Ovary (tissue), 9 donors: Measurements from ENCODE around the gene GADD45B. TPM values are rescaled to one million over a fixed set of nuclear protein-coding genes. Genes with fewer than 3 reads are reported as not detected.
A peak's percentile ranks its signal among the peaks of the same experiment; 100 is the strongest.

Experiments used
- DNase-seq, 5 donors: peaks; one replicate each; pipeline ENCODE4 v3.0.0-alpha.2; 2019 to 2020
- H3K27ac ChIP-seq, 2 donors: fragments of 200-600 bp; one replicate each; pipeline versions ENCODE4 v1.5.1 to v1.8.0; 2019 to 2022
- H3K27me3 ChIP-seq: fragments of 200-600 bp; one replicate; pipeline ENCODE4 v1.8.0; 2022
- H3K36me3 ChIP-seq: fragments of 200-600 bp; sonication (generic); one replicate; pipeline ENCODE4 v1.5.1; 2019
- H3K4me1 ChIP-seq: one replicate; pipeline ENCODE4 v1.8.1; 2013; ENCODE audit warnings: mild to moderate bottlenecking, moderate library complexity; ENCODE audit not compliant: insufficient read depth
- H3K4me3 ChIP-seq: fragments of 200-600 bp; sonication (generic); one replicate; pipeline ENCODE4 v1.5.1; 2017
- H3K9me3 ChIP-seq, 2 donors: fragments of 200-600 bp in 1 of 2; sonication (generic) in 1 of 2; one replicate each; pipeline versions ENCODE4 v1.5.1 to v1.8.1; 2013 to 2019; ENCODE audit warnings: mild to moderate bottlenecking in 1 of 2, moderate library complexity in 1 of 2
- EP300 ChIP-seq: sonication (generic); formaldehyde crosslinking; IDR thresholded peaks from one replicate; pipeline ENCODE4 v1.6.1; 2017; ENCODE audit warnings: antibody characterized with exemption
- POLR2A ChIP-seq: fragments of 450-650 bp; IDR thresholded peaks from one replicate; pipeline ENCODE4 v1.6.1; 2017; ENCODE audit warnings: antibody characterized with exemption, mild to moderate bottlenecking, moderate library complexity
- WGBS, 3 donors: extraction: QIAGEN DNeasy Blood & Tissue Kit in 1 of 3; methylation state at CpG; one replicate each; pipeline versions ENCODE4 v1.1.5 to v1.1.7; 2013 to 2017; 5-methylcytosine and 5-hydroxymethylcytosine counted together
- intact Hi-C, 4 donors: fragments of 100-400 bp; cut with DNase I; formaldehyde crosslinking; loops; one replicate each; pipeline versions ENCODE4 v1.11.0 to v1.15.1; 2022 to 2023
- polyA plus RNA-seq, 2 donors: library from polyadenylated mRNA; stranded (reverse); fragments of 200-250 nt in 1 of 2; fragments of 350-450 nt in 1 of 2; fragmentation: Illumina TruSeq in 1 of 2; extraction: RNeasy Lipid Tissue Mini Kit (QIAGEN cat#74804) in 1 of 2; gene quantifications; one replicate each; pipeline ENCODE4 v1.2.3, GENCODE V29; 2013 to 2014
- total RNA-seq, 7 donors: library from RNA; depleted of rRNA in 2 of 7; stranded (reverse); fragments of >200 nt in 2 of 7; fragmentation: NEBNext Ultra II Directional in 3 of 7; extraction: Animal tissue kit (Norgen Biotek cat#: 25700) in 3 of 7; gene quantifications; one replicate each; pipeline versions ENCODE4 v1.1.0 to v1.2.4, GENCODE V29; 2016 to 2023
- TF ChIP-seq, protein P1 (sequence below), 3 donors: fragments of 450-650 bp in 2 of 3; fragments of 200-600 bp in 1 of 3; IDR thresholded peaks; one replicate each; pipeline versions ENCODE4 v1.5.1 to v1.8.0; 2016 to 2022; ENCODE audit warnings: antibody characterized with exemption in 3 of 3, mild to moderate bottlenecking in 1 of 3
- donor health status: DM: no; HTN: no; CAD: no; lungs with moderate emphysema.
- donor health status: DM: no; HTN: no; CAD: no.
- donor health status: Bipolar disorder and iron deficiency.
- donor health status: DM: yes; HTN: yes; CAD: no.
- donor health status: DM: no; HTN: no; CAD: no.
- donor health status: DM: yes; HTN: yes; CAD: no.

GADD45B gene
- total and polyA plus RNA-seq, 9 donors = 17.8 to 414 (median 73.9) TPM

DNA sequence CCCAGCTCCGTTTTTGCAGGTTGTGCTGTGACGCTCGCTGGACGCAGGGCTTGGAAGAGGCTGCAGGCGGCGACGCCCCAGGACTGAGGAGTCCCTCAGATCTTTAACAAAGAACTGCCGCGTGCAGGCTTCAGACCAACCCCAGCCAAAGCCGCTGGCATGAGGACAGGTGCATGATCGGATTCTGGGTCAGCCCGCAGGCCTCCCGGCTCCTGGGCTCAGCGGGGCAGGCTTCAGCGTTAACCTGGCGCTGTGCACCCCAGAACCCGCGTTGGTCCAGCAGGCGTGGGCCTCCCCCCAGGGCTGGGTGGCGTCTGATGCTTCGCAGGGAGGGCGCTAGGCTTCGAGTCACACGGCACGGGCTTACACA is 47.6 kb upstream of the GADD45B start:
- peaks cover 19% of the 10 kb centered on the region for H3K4me1 ChIP-seq
- H3K4me3 ChIP-seq = peak overlapping the region; percentile 96
- no peaks in the 10 kb centered on the region for H3K9me3 ChIP-seq
- 31 to 52% (median 36%) methylated on average over 19 to 25 of the region's 25 CpGs for WGBS, 3 donors
- DNase-seq = peak in 3 of 5 donors; percentile 57 to 60 (median 58)
- peak overlapping the region in 1 of 2 donors; percentile 99 for H3K27ac ChIP-seq
- intact Hi-C loops = no loop called here
- no peak for TF ChIP-seq POLR2A
- TF ChIP-seq, protein P1, sequence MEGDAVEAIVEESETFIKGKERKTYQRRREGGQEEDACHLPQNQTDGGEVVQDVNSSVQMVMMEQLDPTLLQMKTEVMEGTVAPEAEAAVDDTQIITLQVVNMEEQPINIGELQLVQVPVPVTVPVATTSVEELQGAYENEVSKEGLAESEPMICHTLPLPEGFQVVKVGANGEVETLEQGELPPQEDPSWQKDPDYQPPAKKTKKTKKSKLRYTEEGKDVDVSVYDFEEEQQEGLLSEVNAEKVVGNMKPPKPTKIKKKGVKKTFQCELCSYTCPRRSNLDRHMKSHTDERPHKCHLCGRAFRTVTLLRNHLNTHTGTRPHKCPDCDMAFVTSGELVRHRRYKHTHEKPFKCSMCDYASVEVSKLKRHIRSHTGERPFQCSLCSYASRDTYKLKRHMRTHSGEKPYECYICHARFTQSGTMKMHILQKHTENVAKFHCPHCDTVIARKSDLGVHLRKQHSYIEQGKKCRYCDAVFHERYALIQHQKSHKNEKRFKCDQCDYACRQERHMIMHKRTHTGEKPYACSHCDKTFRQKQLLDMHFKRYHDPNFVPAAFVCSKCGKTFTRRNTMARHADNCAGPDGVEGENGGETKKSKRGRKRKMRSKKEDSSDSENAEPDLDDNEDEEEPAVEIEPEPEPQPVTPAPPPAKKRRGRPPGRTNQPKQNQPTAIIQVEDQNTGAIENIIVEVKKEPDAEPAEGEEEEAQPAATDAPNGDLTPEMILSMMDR (IDR thresholded peaks at IDR 0.05) = no peak
- TF ChIP-seq EP300 = no peak
- no peaks in the 10 kb centered on the region for H3K36me3 ChIP-seq
- H3K27me3 ChIP-seq = no peaks in the 10 kb centered on the region

- Histone ChIP-seq H3K36me3 (no peaks in the 10 kb centered on the region), H3K27me3 (no peaks in the 10 kb centered on the region), H3K27ac (no peak overlapping the region), H3K4me3 (no peak overlapping the region), H3K4me1 (peaks cover 15% of the 10 kb centered on the region), H3K9me3 (no peaks in the 10 kb centered on the region)
- TF ChIP-seq, protein P1 (IDR thresholded peaks at IDR 0.05) = no peak
- no peak for TF ChIP-seq EP300
- peak in 1 of 5 donors; percentile 40 for DNase-seq
- intact Hi-C loops = no loop called here
- WGBS, 3 donors = 74 to 82% (median 75%) methylated on average over 33 to 37 of the region's 37 CpGs
These were observed 46.9 kb upstream of the GADD45B start for GRCh38 chr19:2428756-2429711.

GRCh38 chr19:2429917-2430535 is 45.9 kb upstream of the GADD45B start:
- 72 to 77% (median 75%) methylated on average over 25 of the region's 25 CpGs for WGBS, 3 donors
- Histone ChIP-seq H3K27me3 (no peaks in the 10 kb centered on the region), H3K4me1 (peaks cover 10% of the 10 kb centered on the region), H3K4me3 (no peak overlapping the region), H3K27ac (no peak overlapping the region), H3K36me3 (no peaks in the 10 kb centered on the region), H3K9me3 (no peaks in the 10 kb centered on the region)
- TF ChIP-seq EP300 (no peak), POLR2A (no peak)
- TF ChIP-seq, protein P1 (IDR thresholded peaks at IDR 0.05) = no peak
- DNase-seq = no peak
- intact Hi-C loops = no loop called here

DNA sequence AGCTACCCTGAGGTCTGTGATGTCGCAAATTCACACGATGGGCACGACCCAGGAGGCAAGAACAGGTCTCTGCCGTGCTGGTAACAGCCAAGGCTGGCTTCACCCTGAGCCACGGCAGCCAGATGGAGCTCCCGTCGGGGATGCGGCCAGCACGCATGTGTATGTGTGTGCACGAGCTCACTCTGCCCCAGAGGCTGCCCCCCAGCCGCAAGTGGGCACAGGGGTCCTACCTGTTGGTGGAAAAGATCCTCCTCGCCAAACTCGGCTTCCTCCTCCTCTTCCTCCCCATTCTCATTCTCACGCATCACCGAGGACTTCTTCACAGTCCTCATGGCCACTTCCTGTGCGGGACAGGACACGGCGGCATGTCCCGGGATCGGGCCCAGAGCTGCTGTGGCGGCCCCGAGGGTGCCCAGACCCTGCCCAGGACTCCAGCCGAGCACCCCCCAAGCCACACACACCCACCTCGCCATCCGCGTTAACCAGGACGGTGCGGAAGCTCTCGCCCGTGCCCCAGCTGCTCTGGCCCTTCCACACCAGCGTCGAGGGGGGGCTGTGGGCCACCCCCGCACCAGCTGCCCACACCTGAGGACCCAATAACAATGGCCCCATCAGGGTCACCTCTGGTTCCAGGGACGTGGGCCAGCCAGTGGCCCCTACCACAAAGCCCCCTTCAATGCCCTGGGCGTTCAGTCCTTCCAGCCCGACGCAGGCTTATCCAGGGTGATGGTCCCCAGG is 44.4 kb upstream of the GADD45B start:
- no peak overlapping the region for H3K4me3 ChIP-seq
- no peak for DNase-seq
- TF ChIP-seq POLR2A (no peak), EP300 (no peak)
- TF ChIP-seq, protein P1 (IDR thresholded peaks at IDR 0.05) = no peak
- H3K36me3 ChIP-seq = no peaks in the 10 kb centered on the region
- no peaks in the 10 kb centered on the region for H3K27me3 ChIP-seq
- peaks cover 4% of the 10 kb centered on the region for H3K4me1 ChIP-seq
- H3K27ac ChIP-seq = no peak overlapping the region
- H3K9me3 ChIP-seq = no peaks in the 10 kb centered on the region
- intact Hi-C loops = no loop called here
- 89 to 92% (median 90%) methylated on average over 37 of the region's 37 CpGs for WGBS, 3 donors
